K562 (cell line): ENCODE measurements around the gene PPP1R1C. TPM values are rescaled to one million over a fixed set of nuclear protein-coding genes. Genes with fewer than 3 reads are reported as not detected.
"Not testable (repeated sequence)": the region's sequence is repeated elsewhere in the genome, so short reads cannot be mapped to it uniquely, and the experiment has no call there.

ENCODE experiments used
- ATAC-seq: fragments of 200-7000 bp; cut with Tn5 transposase; 3 replicates; pipeline ENCODE4 v1.9.1; 2020; ENCODE audit warnings: moderate library complexity
- BruUV-seq: library from RNA; stranded (reverse); fragments of 400-500 nt; replicated peaks from 2 replicates; lab custom pipeline; 2021; lab: Mats Ljungman, UMichigan
- CTCF ChIA-PET: fragments of 300-600 bp; formaldehyde crosslinking; extraction: SDS; loops from one replicate; lab custom pipeline; 2021; ENCODE audit warnings: low intra/inter-chr PET ratio; lab: Yijun Ruan, JAX
- POLR2A ChIA-PET: fragments of 300-600, 350-650 bp; sonication (Branson Sonifier 250); formaldehyde crosslinking; extraction: SDS; loops from one replicate; lab custom pipeline; 2021; ENCODE audit warnings: antibody characterized with exemption, inconsistent platforms; lab: Yijun Ruan, JAX
- DNase-seq, 4 experiments: peaks; one replicate each; pipeline versions ENCODE4 v3.0.0 to v3.0.0-alpha.2; 2011 to 2018; ENCODE audit warnings: low spot score in 3 of 4, mixed read lengths in 3 of 4; ENCODE audit errors: extremely low read depth in 1 of 4
- FAIRE-seq: peaks from 2 replicates; lab custom pipeline; 2011; peaks lifted over from hg19 to GRCh38; lab: Jason Lieb, UNC
- H2AFZ ChIP-seq: 2 replicates; pipeline ENCODE4 v1.6.0; 2011; ENCODE audit warnings: low read depth, low read length, control low read depth, inconsistent platforms
- H3K27ac ChIP-seq: fragments of 200-600 bp; 3 replicates; pipeline ENCODE4 v1.8.0; 2011; ENCODE audit warnings: low read depth, mild to moderate bottlenecking, control low read depth, inconsistent platforms, low read length, moderate library complexity, mixed read lengths; ENCODE audit errors: extremely low read depth
- H3K27me3 ChIP-seq, 2 experiments: fragments of 300-600 bp in 1 of 2; 2 replicates in 1 of 2; 3 replicates in 1 of 2; pipeline versions ENCODE4 v1.6.0 to v1.8.0; 2011; ENCODE audit warnings: inconsistent platforms in 2 of 2, low read length in 2 of 2, mild to moderate bottlenecking in 1 of 2, mixed read lengths in 1 of 2, moderate library complexity in 1 of 2; ENCODE audit not compliant: control insufficient read depth in 2 of 2, insufficient read depth in 2 of 2
- H3K36me3 ChIP-seq: fragments of 300-600 bp; 3 replicates; pipeline ENCODE4 v1.8.0; 2011; ENCODE audit warnings: mild to moderate bottlenecking, low read length, inconsistent platforms; ENCODE audit not compliant: control insufficient read depth, insufficient read depth
- H3K4me1 ChIP-seq, 2 experiments: fragments of 200-600 bp in 1 of 2; replicated peaks in 1 of 2; 2 replicates in 1 of 2; 3 replicates in 1 of 2; pipeline versions ENCODE4 v1.5.1 to v1.8.0; 2011; ENCODE audit warnings: inconsistent platforms in 2 of 2, low read length in 2 of 2, mild to moderate bottlenecking in 1 of 2, mixed read lengths in 1 of 2, moderate library complexity in 1 of 2; ENCODE audit not compliant: control insufficient read depth in 2 of 2, insufficient read depth in 2 of 2
- H3K4me2 ChIP-seq: 2 replicates; pipeline ENCODE4 v1.6.1; 2011; ENCODE audit warnings: low read length, control low read depth, inconsistent platforms, mixed read lengths; ENCODE audit not compliant: insufficient read depth
- H3K4me3 ChIP-seq: fragments of 200-600 bp; sonication (generic), shearing (Covaris generic); 2 replicates; pipeline ENCODE4 v1.5.1; 2016; ENCODE audit warnings: control low read depth, inconsistent platforms
- H3K79me2 ChIP-seq: fragments of 200-600 bp; 3 replicates; pipeline ENCODE4 v1.8.0; 2011; ENCODE audit warnings: low read length, inconsistent platforms; ENCODE audit not compliant: control insufficient read depth, insufficient read depth
- H3K9ac ChIP-seq, 2 experiments: 2 replicates each; pipeline versions ENCODE4 v1.6.0 to v1.6.1; 2011; ENCODE audit warnings: low read depth in 2 of 2, low read length in 2 of 2, control low read depth in 1 of 2, inconsistent platforms in 1 of 2, mild to moderate bottlenecking in 1 of 2, mixed read lengths in 1 of 2; ENCODE audit not compliant: insufficient read depth in 1 of 2
- H3K9me1 ChIP-seq: one replicate; pipeline ENCODE4 v1.6.0; 2011; ENCODE audit warnings: inconsistent platforms, mild to moderate bottlenecking, low read length, moderate library complexity; ENCODE audit not compliant: control insufficient read depth, insufficient read depth
- H3K9me3 ChIP-seq: replicated peaks from 2 replicates; pipeline ENCODE4 v1.5.1; 2011; ENCODE audit warnings: low read depth, low read length, inconsistent platforms; ENCODE audit not compliant: control insufficient read depth, insufficient read depth
- H4K20me1 ChIP-seq: replicated peaks from 2 replicates; pipeline ENCODE4 v1.6.1; 2011; ENCODE audit warnings: low read length, inconsistent platforms, mixed read lengths; ENCODE audit not compliant: control insufficient read depth, insufficient read depth
- RAD21 ChIP-seq, 2 experiments: fragments of 250-450 bp in 1 of 2; fragments of 450-650 bp in 1 of 2; sonication (Bioruptor Pico) in 1 of 2; formaldehyde crosslinking in 1 of 2; IDR thresholded peaks in 1 of 2; conservative IDR thresholded peaks in 1 of 2; 2 replicates each; pipeline versions ENCODE4 v1.4.0 to v1.8.0; 2020 to 2022; ENCODE audit warnings: mild to moderate bottlenecking in 2 of 2, moderate library complexity in 1 of 2
- WGBS: fragments of 100-300 bp; shearing (Covaris generic); methylation state at CpG from one replicate; pipeline ENCODE4 v1.1.6; 2016; ENCODE audit warnings: low coverage, mixed read lengths; ENCODE audit not compliant: insufficient coverage; ENCODE audit errors: missing lambda C conversion rate; 5-methylcytosine and 5-hydroxymethylcytosine counted together
- in situ Hi-C: fragments of 300-500 bp; cut with MboI; formaldehyde crosslinking; loops from 4 replicates; pipeline ENCODE4 v1.15.0; 2018; ENCODE audit warnings: inconsistent platforms, mixed read lengths
- intact Hi-C: fragments of 100-400 bp; cut with micrococcal nuclease; formaldehyde crosslinking; loops from 2 replicates; pipeline ENCODE4 v1.14.2; 2022
- polyA plus RNA-seq, 8 experiments: library from polyadenylated mRNA; depleted of rRNA in 4 of 8; stranded (reverse) in 5 of 8; unstranded in 3 of 8; fragments of >200 nt; fragmentation: Nextera tagmentation in 2 of 8; fragmentation: Illumina TruSeq in 1 of 8; extraction: Ambion mirVana in 2 of 8; extraction: Trizol in 1 of 8; gene quantifications; 2 replicates each; pipeline versions ENCODE4 v1.2.1 to v1.2.3, GENCODE V29; 2011 to 2014; ENCODE audit warnings: inconsistent platforms in 1 of 8, missing spikeins in 1 of 8
- total RNA-seq, 7 experiments: library from RNA; depleted of rRNA in 6 of 7; stranded (reverse); fragments of >200 nt in 6 of 7; fragmentation: Illumina TruSeq in 2 of 7; extraction: Trizol in 2 of 7; gene quantifications; 2 replicates each; pipeline versions ENCODE4 v1.2.1 to v1.2.3, GENCODE V29; 2011 to 2021; ENCODE audit warnings: low replicate concordance in 1 of 7
- TF ChIP-seq, protein P1 (sequence below), 3 experiments: IDR thresholded peaks in 2 of 3; conservative IDR thresholded peaks in 1 of 3; 2 replicates each; pipeline ENCODE4 v1.5.1; 2011 to 2012; ENCODE audit warnings: low read length in 3 of 3, mild to moderate bottlenecking in 3 of 3, control low read depth in 2 of 3, improper control_type of control experiment in 1 of 3, inconsistent platforms in 1 of 3, low read depth in 1 of 3, mixed read lengths in 1 of 3, moderate library complexity in 1 of 3; ENCODE audit not compliant: insufficient read depth in 2 of 3

The PPP1R1C gene
- total and polyA plus RNA-seq, 9 of the 15 experiments (the other 6 are each of a cell fraction or from before 2014, with no cell fraction given): 0.09 to 0.64 (median 0.40) TPM; not detected in 2

GRCh38 chr2:181961167-181961566 is 24.5 kb upstream of the PPP1R1C start:
- H3K79me2 ChIP-seq, FAIRE-seq, H3K9me1 ChIP-seq, H3K4me2 ChIP-seq, H4K20me1 ChIP-seq, H3K4me3 ChIP-seq, H3K9ac ChIP-seq, POLR2A ChIA-PET, CTCF ChIA-PET, H2AFZ ChIP-seq, H3K9me3 ChIP-seq, H3K4me1 ChIP-seq, BruUV-seq, in situ Hi-C loops, H3K27ac ChIP-seq, H3K36me3 ChIP-seq: not testable (repeated sequence)
- peaks cover 0 to 12% of the 10 kb centered on the region in 2 experiments; a peak in 1 of 5 replicates for H3K27me3 ChIP-seq
- ATAC-seq: peak; percentile 70
- intact Hi-C loops: loop anchor here (10.0 kb wide), 1 partner anchor 694 kb away; no protein-coding TSS in a partner anchor
- peak in 1 of 4 experiments; percentile 34 for DNase-seq
- WGBS: 1% methylated on average over 8 of the region's 8 CpGs
- peak in 1 of 2 experiments; percentile 33; a peak in 2 of 4 replicates for TF ChIP-seq RAD21 (CRISPR knock-in tag; conservative IDR thresholded peaks at IDR 0.05 in 1 of 2, IDR thresholded peaks at IDR 0.05 in 1 of 2)
- TF ChIP-seq, protein P1, sequence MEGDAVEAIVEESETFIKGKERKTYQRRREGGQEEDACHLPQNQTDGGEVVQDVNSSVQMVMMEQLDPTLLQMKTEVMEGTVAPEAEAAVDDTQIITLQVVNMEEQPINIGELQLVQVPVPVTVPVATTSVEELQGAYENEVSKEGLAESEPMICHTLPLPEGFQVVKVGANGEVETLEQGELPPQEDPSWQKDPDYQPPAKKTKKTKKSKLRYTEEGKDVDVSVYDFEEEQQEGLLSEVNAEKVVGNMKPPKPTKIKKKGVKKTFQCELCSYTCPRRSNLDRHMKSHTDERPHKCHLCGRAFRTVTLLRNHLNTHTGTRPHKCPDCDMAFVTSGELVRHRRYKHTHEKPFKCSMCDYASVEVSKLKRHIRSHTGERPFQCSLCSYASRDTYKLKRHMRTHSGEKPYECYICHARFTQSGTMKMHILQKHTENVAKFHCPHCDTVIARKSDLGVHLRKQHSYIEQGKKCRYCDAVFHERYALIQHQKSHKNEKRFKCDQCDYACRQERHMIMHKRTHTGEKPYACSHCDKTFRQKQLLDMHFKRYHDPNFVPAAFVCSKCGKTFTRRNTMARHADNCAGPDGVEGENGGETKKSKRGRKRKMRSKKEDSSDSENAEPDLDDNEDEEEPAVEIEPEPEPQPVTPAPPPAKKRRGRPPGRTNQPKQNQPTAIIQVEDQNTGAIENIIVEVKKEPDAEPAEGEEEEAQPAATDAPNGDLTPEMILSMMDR (IDR thresholded peaks at IDR 0.05 in 2 of 3, conservative IDR thresholded peaks at IDR 0.05 in 1 of 3; ENCODE audit: insufficient read depth in 2 of 3, low read depth in 1 of 3, low read length in 3 of 3): peak in 2 of 3 experiments; percentile 18 to 24; a peak in 2 of 6 replicates
